Spleen (tissue), 7 donors: ENCODE measurements around the gene PDE4D.

Experiments used
- CTCF ChIP-seq, 11 experiments: fragments of 200-600 bp in 7 of 11; fragments of 450-650 bp in 4 of 11; sonication (generic) in 4 of 11; IDR thresholded peaks in 8 of 11; conservative IDR thresholded peaks in 3 of 11; 1 replicate in 7 of 11; 2 replicates in 4 of 11; pipeline versions ENCODE4 v1.4.0 to v1.8.0; 2016 to 2021; ENCODE audit warnings: antibody characterized with exemption in 11 of 11, inconsistent platforms in 4 of 11, mild to moderate bottlenecking in 1 of 11
- POLR2A ChIP-seq, 3 donors: fragments of 450-650 bp; IDR thresholded peaks; one replicate each; pipeline ENCODE4 v1.5.1; 2017; ENCODE audit warnings: antibody characterized with exemption in 3 of 3, mild to moderate bottlenecking in 1 of 3
- POLR2AphosphoS5 ChIP-seq, 3 donors: sonication (generic); formaldehyde crosslinking; IDR thresholded peaks; one replicate each; pipeline ENCODE4 v1.5.1; 2017; ENCODE audit warnings: antibody characterized with exemption in 3 of 3
- donor health status: DM: no; HTN: no; CAD: no; lungs with moderate emphysema.
- donor health status: DM: no; HTN: no; CAD: no.
- donor health status: DM: no; HTN: no; CAD: no.

DNA sequence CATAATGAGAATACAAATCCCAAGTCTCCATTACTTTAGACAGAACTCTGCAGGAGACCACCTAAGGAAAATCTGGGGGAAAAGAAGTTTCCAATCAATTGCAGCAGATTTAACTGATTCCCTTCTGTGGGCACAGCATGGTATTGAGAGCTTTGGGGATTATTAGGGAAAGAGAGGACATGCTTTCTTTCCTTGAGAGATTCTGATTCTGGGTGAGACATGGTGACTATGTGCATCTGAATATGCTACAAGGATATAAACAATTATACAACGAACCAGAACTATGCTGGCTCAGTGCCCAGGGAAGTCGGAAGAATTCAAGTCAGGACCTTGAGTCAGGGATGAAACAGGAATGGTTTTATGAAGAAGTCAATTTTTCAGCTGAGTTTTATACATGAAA, 183.7 kb downstream of the PDE4D start:
- TF ChIP-seq CTCF (IDR thresholded peaks at IDR 0.05 in 8 of 11, conservative IDR thresholded peaks at IDR 0.05 in 3 of 11) = no peak
- TF ChIP-seq POLR2AphosphoS5 (IDR thresholded peaks at IDR 0.05) = no peak
- no peak for TF ChIP-seq POLR2A (IDR thresholded peaks at IDR 0.05)
